Parathyroid adenoma (tissue), 2 donors: ENCODE results near the gene SYNDIG1.

Experiments used
- H2AFZ ChIP-seq: fragments of 300-600 bp; sonication (generic); one replicate; pipeline ENCODE4 v1.7.0; 2017; ENCODE audit warnings: antibody characterized with exemption, mild to moderate bottlenecking
- H3K27ac ChIP-seq: fragments of 300-600 bp; sonication (generic); one replicate; pipeline ENCODE4 v1.7.0; 2017
- H3K27me3 ChIP-seq: fragments of 300-600 bp; sonication (generic); one replicate; pipeline ENCODE4 v1.7.0; 2017; ENCODE audit warnings: low read length; ENCODE audit not compliant: control insufficient read depth, insufficient read depth
- H3K36me3 ChIP-seq: fragments of 300-600 bp; sonication (generic); one replicate; pipeline ENCODE4 v1.7.0; 2017; ENCODE audit warnings: low read length; ENCODE audit not compliant: control insufficient read depth, insufficient read depth
- H3K4me1 ChIP-seq: fragments of 300-600 bp; sonication (generic); one replicate; pipeline ENCODE4 v1.7.0; 2017; ENCODE audit warnings: control low read depth
- H3K4me2 ChIP-seq: fragments of 300-600 bp; sonication (generic); one replicate; pipeline ENCODE4 v1.7.0; 2017; ENCODE audit warnings: low read length
- H3K4me3 ChIP-seq: fragments of 300-600 bp; sonication (generic); one replicate; pipeline ENCODE4 v1.7.0; 2017; ENCODE audit warnings: low read depth, low read length
- H3K79me2 ChIP-seq: fragments of 300-600 bp; sonication (generic); one replicate; pipeline ENCODE4 v1.7.0; 2017; ENCODE audit warnings: control low read depth
- H3K9ac ChIP-seq: fragments of 300-600 bp; sonication (generic); one replicate; pipeline ENCODE4 v1.7.0; 2017; ENCODE audit warnings: mild to moderate bottlenecking
- H3K9me3 ChIP-seq: fragments of 300-600 bp; sonication (generic); one replicate; pipeline ENCODE4 v1.7.0; 2017; ENCODE audit warnings: low read length; ENCODE audit not compliant: control insufficient read depth
- TF ChIP-seq, protein P1 (sequence below): fragments of 300-600 bp; sonication (generic); IDR thresholded peaks from one replicate; pipeline ENCODE4 v1.7.0; 2017; ENCODE audit warnings: antibody characterized with exemption, mild to moderate bottlenecking
- donor health status: primary hyperparathyroidism.

SYNDIG1 gene

DNA sequence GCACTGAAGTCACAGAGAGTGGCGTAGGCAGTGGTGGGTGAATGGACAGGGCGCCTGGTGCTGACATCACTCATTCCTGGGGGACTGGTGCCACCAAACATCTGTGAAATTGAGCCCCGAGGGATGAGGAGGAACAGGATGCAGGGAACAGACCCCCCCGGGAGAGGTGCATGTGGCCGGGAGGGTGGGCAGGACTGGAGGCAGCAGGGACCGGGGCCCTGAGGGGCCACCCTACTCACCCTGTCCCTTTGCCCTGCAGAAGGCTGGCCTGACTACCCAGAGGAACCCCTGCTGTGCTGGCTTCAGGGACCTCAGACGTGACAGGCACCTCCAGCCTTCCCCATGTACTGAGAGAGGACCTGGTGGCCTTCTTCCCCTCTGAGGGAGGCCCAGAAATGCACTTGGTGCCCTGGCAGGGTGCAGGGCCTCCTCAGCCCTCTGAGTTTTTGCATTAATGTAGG lies 25.1 kb downstream of the SYNDIG1 start:
- Histone ChIP-seq H3K4me3 (no peak overlapping the region), H3K36me3 (no peaks in the 10 kb centered on the region), H3K27ac (no peak overlapping the region), H3K27me3 (no peaks in the 10 kb centered on the region), H3K4me1 (no peaks in the 10 kb centered on the region), H3K9me3 (no peaks in the 10 kb centered on the region), H2AFZ (no peak overlapping the region), H3K4me2 (no peak overlapping the region), H3K79me2 (no peaks in the 10 kb centered on the region), H3K9ac (no peak overlapping the region)
- TF ChIP-seq, protein P1, sequence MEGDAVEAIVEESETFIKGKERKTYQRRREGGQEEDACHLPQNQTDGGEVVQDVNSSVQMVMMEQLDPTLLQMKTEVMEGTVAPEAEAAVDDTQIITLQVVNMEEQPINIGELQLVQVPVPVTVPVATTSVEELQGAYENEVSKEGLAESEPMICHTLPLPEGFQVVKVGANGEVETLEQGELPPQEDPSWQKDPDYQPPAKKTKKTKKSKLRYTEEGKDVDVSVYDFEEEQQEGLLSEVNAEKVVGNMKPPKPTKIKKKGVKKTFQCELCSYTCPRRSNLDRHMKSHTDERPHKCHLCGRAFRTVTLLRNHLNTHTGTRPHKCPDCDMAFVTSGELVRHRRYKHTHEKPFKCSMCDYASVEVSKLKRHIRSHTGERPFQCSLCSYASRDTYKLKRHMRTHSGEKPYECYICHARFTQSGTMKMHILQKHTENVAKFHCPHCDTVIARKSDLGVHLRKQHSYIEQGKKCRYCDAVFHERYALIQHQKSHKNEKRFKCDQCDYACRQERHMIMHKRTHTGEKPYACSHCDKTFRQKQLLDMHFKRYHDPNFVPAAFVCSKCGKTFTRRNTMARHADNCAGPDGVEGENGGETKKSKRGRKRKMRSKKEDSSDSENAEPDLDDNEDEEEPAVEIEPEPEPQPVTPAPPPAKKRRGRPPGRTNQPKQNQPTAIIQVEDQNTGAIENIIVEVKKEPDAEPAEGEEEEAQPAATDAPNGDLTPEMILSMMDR = no peak

DNA sequence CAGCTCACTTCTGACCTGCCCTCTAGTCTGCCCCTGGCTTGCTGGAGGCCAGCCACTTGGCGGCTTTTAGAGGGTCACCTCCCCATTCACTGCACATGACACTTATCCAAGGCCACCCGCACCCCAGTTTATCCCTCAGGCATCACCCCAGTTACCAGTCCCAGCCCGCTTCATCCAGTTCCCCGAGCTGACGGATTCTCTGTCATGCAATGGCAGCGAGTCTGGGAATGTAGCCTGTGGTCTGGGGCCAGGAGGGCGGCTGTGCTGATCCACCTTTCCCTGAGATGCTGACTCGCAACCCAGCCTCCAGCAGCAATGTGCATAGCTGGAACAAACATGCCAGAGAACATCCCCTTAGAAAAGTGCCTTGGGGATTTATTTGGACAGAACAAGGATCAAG lies 25.8 kb downstream of the SYNDIG1 start:
- no peaks in the 10 kb centered on the region for H3K4me1 ChIP-seq
- H3K9ac ChIP-seq = no peak overlapping the region
- H3K79me2 ChIP-seq = no peaks in the 10 kb centered on the region
- no peak overlapping the region for H3K27ac ChIP-seq
- no peak overlapping the region for H3K4me2 ChIP-seq
- TF ChIP-seq, protein P1 = no peak
- no peaks in the 10 kb centered on the region for H3K36me3 ChIP-seq
- no peak overlapping the region for H2AFZ ChIP-seq
- H3K4me3 ChIP-seq = no peak overlapping the region
- no peaks in the 10 kb centered on the region for H3K27me3 ChIP-seq
- H3K9me3 ChIP-seq = no peaks in the 10 kb centered on the region

DNA sequence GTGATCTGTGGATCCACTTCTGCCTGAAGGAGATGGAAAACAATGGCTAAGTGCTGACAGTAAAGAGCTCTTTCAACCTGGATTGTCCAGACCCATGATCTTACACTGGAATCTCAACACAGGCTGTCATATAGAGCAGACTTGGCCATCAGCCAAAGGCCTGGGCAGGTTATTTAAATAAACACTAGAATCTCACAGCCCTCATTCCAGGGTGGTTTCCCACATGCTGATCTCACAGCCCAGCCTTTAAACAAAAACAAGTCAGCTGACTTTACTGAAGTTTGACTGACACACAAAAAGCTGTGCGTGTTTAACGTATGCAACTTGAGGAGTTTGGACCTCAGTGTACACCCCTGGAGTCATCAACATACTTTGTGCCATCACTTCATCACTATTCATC lies 28.4 kb downstream of the SYNDIG1 start:
- Histone ChIP-seq H3K9ac (no peak overlapping the region), H3K27ac (no peak overlapping the region), H3K36me3 (no peaks in the 10 kb centered on the region), H3K9me3 (no peaks in the 10 kb centered on the region), H3K27me3 (no peaks in the 10 kb centered on the region), H2AFZ (no peak overlapping the region), H3K4me1 (no peaks in the 10 kb centered on the region), H3K4me3 (no peak overlapping the region), H3K4me2 (no peak overlapping the region), H3K79me2 (no peaks in the 10 kb centered on the region)
- TF ChIP-seq, protein P1 = no peak

DNA sequence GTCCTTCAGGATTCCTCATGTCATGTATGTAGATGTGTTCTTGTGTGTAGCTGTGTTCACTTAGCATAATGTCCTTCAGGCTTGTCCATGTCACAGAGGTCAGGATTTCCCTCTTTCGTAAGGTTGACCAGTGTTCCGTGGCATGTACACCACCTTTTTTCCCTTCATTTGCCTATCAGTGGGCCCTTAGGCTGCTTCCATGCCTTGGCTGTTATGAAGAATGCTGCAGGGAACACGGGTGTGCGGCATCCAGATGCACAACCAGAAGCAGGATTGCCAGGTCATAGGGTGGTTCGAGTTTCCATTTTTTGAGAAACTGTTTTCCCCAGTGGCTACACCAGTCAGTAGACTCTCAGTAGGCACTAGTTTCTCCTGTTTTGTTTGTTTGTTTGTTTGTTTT lies 29.2 kb downstream of the SYNDIG1 start:
- Histone ChIP-seq H3K4me1 (no peaks in the 10 kb centered on the region), H3K36me3 (no peaks in the 10 kb centered on the region), H3K9me3 (no peaks in the 10 kb centered on the region), H3K4me2 (no peak overlapping the region), H3K27me3 (no peaks in the 10 kb centered on the region), H3K79me2 (no peaks in the 10 kb centered on the region), H3K27ac (no peak overlapping the region), H2AFZ (no peak overlapping the region), H3K4me3 (no peak overlapping the region), H3K9ac (no peak overlapping the region)
- TF ChIP-seq, protein P1 = no peak

DNA sequence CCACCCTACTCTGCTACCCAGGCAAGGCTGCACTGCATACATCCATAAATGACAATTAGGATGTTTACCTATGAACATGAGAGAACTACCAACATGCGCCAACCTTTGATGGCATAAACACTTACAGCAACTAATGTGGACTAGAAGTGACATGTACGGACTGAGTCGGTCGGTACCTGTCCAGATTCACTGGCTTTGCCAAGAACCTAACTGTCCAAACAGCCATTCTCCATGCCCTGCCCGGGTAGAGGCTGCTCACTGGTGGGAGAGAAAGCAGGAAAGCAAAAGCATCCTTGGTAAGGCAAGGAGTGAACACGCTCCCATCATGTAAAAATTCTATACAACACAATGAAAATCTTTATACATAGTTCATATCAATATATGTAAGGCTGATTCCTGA lies 30.0 kb downstream of the SYNDIG1 start:
- Histone ChIP-seq H3K27ac (no peak overlapping the region), H2AFZ (no peak overlapping the region), H3K36me3 (no peaks in the 10 kb centered on the region), H3K9ac (no peak overlapping the region), H3K4me1 (no peaks in the 10 kb centered on the region), H3K4me2 (no peak overlapping the region), H3K79me2 (no peaks in the 10 kb centered on the region), H3K9me3 (no peaks in the 10 kb centered on the region), H3K4me3 (no peak overlapping the region), H3K27me3 (no peaks in the 10 kb centered on the region)
- TF ChIP-seq, protein P1 = no peak
